HEK293 (cell line): ENCODE measurements around the gene USP1.

Experiments used
- CTCF ChIA-PET: fragments of 350-600 bp; formaldehyde crosslinking; extraction: SDS; loops from one replicate; lab custom pipeline; 2021; ENCODE audit warnings: antibody characterized with exemption; lab: Yijun Ruan, JAX
- POLR2A ChIA-PET: fragments of 300-600 bp; formaldehyde crosslinking; extraction: SDS; loops from one replicate; lab custom pipeline; 2020; ENCODE audit warnings: antibody characterized with exemption, inconsistent platforms; lab: Yijun Ruan, JAX
- H3K27ac ChIP-seq: fragments of 200-500 bp; sonication (Bioruptor generic); 2 replicates; pipeline ENCODE4 v1.5.1; 2014; ENCODE audit warnings: low read depth, low read length, control low read depth, inconsistent platforms; ENCODE audit errors: extremely low read depth
- H3K36me3 ChIP-seq, 2 experiments: fragments of 200-500 bp in 1 of 2; sonication (Bioruptor generic) in 1 of 2; 1 replicate in 1 of 2; 2 replicates in 1 of 2; pipeline ENCODE4 v1.5.1; 2014 to 2017; ENCODE audit warnings: inconsistent platforms in 2 of 2, low read length in 2 of 2; ENCODE audit not compliant: control insufficient read depth in 2 of 2, insufficient read depth in 1 of 2
- H3K4me1 ChIP-seq: fragments of 200-500 bp; sonication (Bioruptor generic); 2 replicates; pipeline ENCODE4 v1.5.1; 2014; ENCODE audit warnings: mild to moderate bottlenecking, low read length, inconsistent platforms; ENCODE audit not compliant: control insufficient read depth, insufficient read depth
- H3K4me3 ChIP-seq: 2 replicates; pipeline ENCODE4 v1.5.1; 2011; ENCODE audit warnings: low read depth, mild to moderate bottlenecking, control low read depth, low read length, moderate library complexity
- H3K9me3 ChIP-seq: fragments of 200-500 bp; sonication (Bioruptor generic); 2 replicates; pipeline ENCODE4 v1.5.1; 2014; ENCODE audit warnings: low read depth, low read length, inconsistent platforms; ENCODE audit not compliant: control insufficient read depth, insufficient read depth
- GLIS2 ChIP-seq: fragments of 450-650 bp; formaldehyde crosslinking; IDR thresholded peaks from 2 replicates; pipeline ENCODE4 v1.5.1; 2016; ENCODE audit warnings: missing biosample characterization, missing genetic modification characterization
- HOXC10 ChIP-seq: sonication (generic); formaldehyde crosslinking; IDR thresholded peaks from 2 replicates; pipeline ENCODE4 v1.8.1; 2023; ENCODE audit warnings: mild to moderate bottlenecking, missing genetic modification reagents
- KLF9 ChIP-seq: fragments of 450-650 bp; formaldehyde crosslinking; IDR thresholded peaks from 2 replicates; pipeline ENCODE4 v1.5.1; 2016; ENCODE audit warnings: missing biosample characterization, missing genetic modification characterization, low read depth
- PRDM1 ChIP-seq: fragments of 450-650 bp; formaldehyde crosslinking; IDR thresholded peaks from 2 replicates; pipeline ENCODE4; 2016; ENCODE audit warnings: missing biosample characterization, missing genetic modification characterization
- SALL2 ChIP-seq: fragments of 450-650 bp; formaldehyde crosslinking; IDR thresholded peaks from 2 replicates; pipeline ENCODE4 v1.5.0; 2017; ENCODE audit warnings: missing biosample characterization, mild to moderate bottlenecking, missing genetic modification characterization, borderline replicate concordance
- SETDB1 ChIP-seq: IDR thresholded peaks from one replicate; pipeline ENCODE4 v1.6.1; 2017; ENCODE audit warnings: mild to moderate bottlenecking, low read length, moderate library complexity, mixed read lengths; ENCODE audit not compliant: insufficient read length
- SP7 ChIP-seq: fragments of 450-650 bp; formaldehyde crosslinking; IDR thresholded peaks from 2 replicates; pipeline ENCODE4 v1.5.1; 2016; ENCODE audit warnings: missing biosample characterization, missing genetic modification characterization
- ZEB2 ChIP-seq: fragments of 450-650 bp; formaldehyde crosslinking; IDR thresholded peaks from 2 replicates; pipeline ENCODE4 v1.5.1; 2016; ENCODE audit warnings: missing biosample characterization, missing genetic modification characterization
- ZNF184 ChIP-seq: fragments of 450-650 bp; IDR thresholded peaks from 2 replicates; pipeline ENCODE4 v1.5.1; 2018; ENCODE audit warnings: missing biosample characterization, mild to moderate bottlenecking, missing genetic modification characterization
- ZNF214 ChIP-seq: fragments of 450-650 bp; formaldehyde crosslinking; IDR thresholded peaks from 2 replicates; pipeline ENCODE4 v1.5.1; 2017; ENCODE audit warnings: missing biosample characterization, mild to moderate bottlenecking, missing genetic modification characterization, borderline replicate concordance
- ZNF24 ChIP-seq: fragments of 450-650 bp; formaldehyde crosslinking; IDR thresholded peaks from 2 replicates; pipeline ENCODE4 v1.5.1; 2016; ENCODE audit warnings: missing biosample characterization, missing genetic modification characterization
- ZNF341 ChIP-seq: fragments of 450-650 bp; formaldehyde crosslinking; IDR thresholded peaks from 2 replicates; pipeline ENCODE4; 2016; ENCODE audit warnings: low read depth, missing biosample characterization, missing genetic modification characterization
- ZNF391 ChIP-seq: fragments of 450-650 bp; formaldehyde crosslinking; IDR thresholded peaks from 2 replicates; pipeline ENCODE4 v1.5.1; 2016; ENCODE audit warnings: low read depth, missing biosample characterization, missing genetic modification characterization, borderline replicate concordance
- ZNF558 ChIP-seq: fragments of 450-650 bp; formaldehyde crosslinking; IDR thresholded peaks from 2 replicates; pipeline ENCODE4 v1.5.1; 2016; ENCODE audit warnings: missing biosample characterization, missing genetic modification characterization
- ZNF621 ChIP-seq: fragments of 450-650 bp; formaldehyde crosslinking; IDR thresholded peaks from 2 replicates; pipeline ENCODE4 v1.5.1; 2017; ENCODE audit warnings: missing biosample characterization, missing genetic modification characterization
- ZNF629 ChIP-seq: fragments of 450-650 bp; formaldehyde crosslinking; IDR thresholded peaks from 2 replicates; pipeline ENCODE4 v1.5.1; 2017; ENCODE audit warnings: missing biosample characterization, missing genetic modification characterization
- ZNF785 ChIP-seq: fragments of 450-650 bp; formaldehyde crosslinking; IDR thresholded peaks from 2 replicates; pipeline ENCODE4 v1.5.1; 2016; ENCODE audit warnings: missing biosample characterization, missing genetic modification characterization
- TF ChIP-seq, protein P1 (sequence below): fragments of 450-650 bp; formaldehyde crosslinking; IDR thresholded peaks from 2 replicates; pipeline ENCODE4 v1.5.1; 2016; ENCODE audit warnings: missing biosample characterization, missing genetic modification characterization, borderline replicate concordance
- TF ChIP-seq, protein P2 (sequence below): fragments of 450-650 bp; formaldehyde crosslinking; IDR thresholded peaks from 2 replicates; pipeline ENCODE4; 2016; ENCODE audit warnings: missing biosample characterization, missing genetic modification characterization
- TF ChIP-seq, protein P3 (sequence below): fragments of 450-650 bp; formaldehyde crosslinking; IDR thresholded peaks from 2 replicates; pipeline ENCODE4 v1.5.1; 2016; ENCODE audit warnings: missing biosample characterization, missing genetic modification characterization
- TF ChIP-seq, protein P4 (sequence below): fragments of 450-650 bp; formaldehyde crosslinking; IDR thresholded peaks from 2 replicates; pipeline ENCODE4 v1.5.1; 2016; ENCODE audit warnings: missing biosample characterization, missing genetic modification characterization
- TF ChIP-seq, protein P5 (sequence below): fragments of 450-650 bp; formaldehyde crosslinking; IDR thresholded peaks from 2 replicates; pipeline ENCODE4 v1.5.1; 2017; ENCODE audit warnings: missing biosample characterization, missing genetic modification characterization

Gene USP1, protein sequence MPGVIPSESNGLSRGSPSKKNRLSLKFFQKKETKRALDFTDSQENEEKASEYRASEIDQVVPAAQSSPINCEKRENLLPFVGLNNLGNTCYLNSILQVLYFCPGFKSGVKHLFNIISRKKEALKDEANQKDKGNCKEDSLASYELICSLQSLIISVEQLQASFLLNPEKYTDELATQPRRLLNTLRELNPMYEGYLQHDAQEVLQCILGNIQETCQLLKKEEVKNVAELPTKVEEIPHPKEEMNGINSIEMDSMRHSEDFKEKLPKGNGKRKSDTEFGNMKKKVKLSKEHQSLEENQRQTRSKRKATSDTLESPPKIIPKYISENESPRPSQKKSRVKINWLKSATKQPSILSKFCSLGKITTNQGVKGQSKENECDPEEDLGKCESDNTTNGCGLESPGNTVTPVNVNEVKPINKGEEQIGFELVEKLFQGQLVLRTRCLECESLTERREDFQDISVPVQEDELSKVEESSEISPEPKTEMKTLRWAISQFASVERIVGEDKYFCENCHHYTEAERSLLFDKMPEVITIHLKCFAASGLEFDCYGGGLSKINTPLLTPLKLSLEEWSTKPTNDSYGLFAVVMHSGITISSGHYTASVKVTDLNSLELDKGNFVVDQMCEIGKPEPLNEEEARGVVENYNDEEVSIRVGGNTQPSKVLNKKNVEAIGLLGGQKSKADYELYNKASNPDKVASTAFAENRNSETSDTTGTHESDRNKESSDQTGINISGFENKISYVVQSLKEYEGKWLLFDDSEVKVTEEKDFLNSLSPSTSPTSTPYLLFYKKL

DNA sequence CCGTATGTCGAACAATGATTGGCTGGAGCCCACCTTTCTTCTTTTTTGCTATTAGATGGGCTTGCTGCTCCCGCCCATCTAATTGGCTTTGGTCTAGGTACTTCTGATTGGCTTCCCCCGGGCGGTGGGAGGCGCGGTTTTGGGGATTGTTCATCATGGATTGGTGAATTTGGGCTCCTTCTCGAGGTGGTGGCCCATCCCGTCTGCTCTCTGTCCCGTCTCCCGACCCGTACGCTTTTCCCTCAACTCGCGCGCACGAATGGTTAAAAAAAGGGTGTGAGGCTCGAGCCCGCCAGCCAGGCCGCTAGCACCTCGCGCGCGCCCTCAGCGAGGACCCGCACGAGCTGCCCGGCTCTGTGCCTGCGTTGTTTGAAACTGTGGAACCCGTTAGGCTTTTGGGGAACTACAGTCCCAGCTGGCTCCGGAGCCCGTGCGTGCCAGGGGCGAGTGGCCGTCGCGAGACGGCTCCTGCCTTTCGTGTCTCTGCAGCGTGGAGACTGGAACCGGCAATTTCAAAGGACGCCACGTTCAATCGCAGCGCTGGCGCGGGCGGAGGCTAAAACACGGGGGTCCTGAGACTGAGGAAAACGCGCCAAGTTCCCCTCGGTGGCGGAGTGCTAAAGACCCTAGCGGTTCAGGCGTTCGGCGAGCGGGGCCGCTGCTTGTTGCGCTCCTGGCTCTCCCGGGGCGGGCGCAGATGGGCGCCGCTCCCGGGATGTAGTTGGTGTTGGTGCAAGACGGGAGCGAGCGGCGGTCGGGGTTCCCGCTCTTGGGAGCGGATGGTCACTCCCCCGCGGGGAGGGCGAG, at the start of gene USP1:
TSS of gene USP1 (plus strand) at position 584 of the 807 bp plus-strand sequence. CDS start 2,819 bp downstream, outside the sequence.
- POLR2A ChIA-PET, result interaction anchor here (0.5 to 2.5 kb wide), 6 partner anchors 12 to 261 kb away, joined by 3 to 11 read pairs (median 4); no protein-coding TSS in a partner anchor
- Histone ChIP-seq H3K4me1 (no peaks in the 10 kb centered on the region), H3K27ac (peak within 1 kb of the TSS; percentile 98), H3K9me3 (no peaks in the 10 kb centered on the region), H3K36me3 (peaks cover 3 to 11% of the 10 kb centered on the region in 2 experiments; a peak in 2 of 3 replicates), H3K4me3 (peak within 1 kb of the TSS; percentile 98)
- CTCF ChIA-PET, result interaction anchor here (0.5 to 1.8 kb wide), 4 partner anchors 45 to 310 kb away, joined by 3 to 9 read pairs (median 3); no protein-coding TSS in a partner anchor
- TF ChIP-seq GLIS2 (tag by site-specific recombination) (peak; percentile 76; the same call in 1 of the 2 replicates), ZNF214 (tag by site-specific recombination) (no peak), SP7 (tag by site-specific recombination) (peak; percentile 87), SETDB1 (peak; percentile 85), ZNF558 (tag by site-specific recombination) (peak; percentile 67; the same call in 1 of the 2 replicates), HOXC10 (CRISPR knock-in tag) (no peak), ZNF621 (tag by site-specific recombination) (no peak), PRDM1 (tag by site-specific recombination) (no peak; the same call in 1 of the 2 replicates), ZNF184 (peak; percentile 23; the same call in 1 of the 2 replicates), SALL2 (no peak), ZNF341 (peak; percentile 99), KLF9 (peak; percentile 73; the same call in 1 of the 2 replicates), ZNF24 (tag by site-specific recombination) (peak; percentile 80; the same call in 1 of the 2 replicates), ZNF391 (tag by site-specific recombination) (peak; percentile 65; the same call in 1 of the 2 replicates), ZEB2 (tag by site-specific recombination) (peak; percentile 89), ZNF785 (tag by site-specific recombination) (0 out of 2 replicates have a peak, but pooled peaks have one; percentile 71), ZNF629 (tag by site-specific recombination) (peak; percentile 81)
- TF ChIP-seq, protein P1, sequence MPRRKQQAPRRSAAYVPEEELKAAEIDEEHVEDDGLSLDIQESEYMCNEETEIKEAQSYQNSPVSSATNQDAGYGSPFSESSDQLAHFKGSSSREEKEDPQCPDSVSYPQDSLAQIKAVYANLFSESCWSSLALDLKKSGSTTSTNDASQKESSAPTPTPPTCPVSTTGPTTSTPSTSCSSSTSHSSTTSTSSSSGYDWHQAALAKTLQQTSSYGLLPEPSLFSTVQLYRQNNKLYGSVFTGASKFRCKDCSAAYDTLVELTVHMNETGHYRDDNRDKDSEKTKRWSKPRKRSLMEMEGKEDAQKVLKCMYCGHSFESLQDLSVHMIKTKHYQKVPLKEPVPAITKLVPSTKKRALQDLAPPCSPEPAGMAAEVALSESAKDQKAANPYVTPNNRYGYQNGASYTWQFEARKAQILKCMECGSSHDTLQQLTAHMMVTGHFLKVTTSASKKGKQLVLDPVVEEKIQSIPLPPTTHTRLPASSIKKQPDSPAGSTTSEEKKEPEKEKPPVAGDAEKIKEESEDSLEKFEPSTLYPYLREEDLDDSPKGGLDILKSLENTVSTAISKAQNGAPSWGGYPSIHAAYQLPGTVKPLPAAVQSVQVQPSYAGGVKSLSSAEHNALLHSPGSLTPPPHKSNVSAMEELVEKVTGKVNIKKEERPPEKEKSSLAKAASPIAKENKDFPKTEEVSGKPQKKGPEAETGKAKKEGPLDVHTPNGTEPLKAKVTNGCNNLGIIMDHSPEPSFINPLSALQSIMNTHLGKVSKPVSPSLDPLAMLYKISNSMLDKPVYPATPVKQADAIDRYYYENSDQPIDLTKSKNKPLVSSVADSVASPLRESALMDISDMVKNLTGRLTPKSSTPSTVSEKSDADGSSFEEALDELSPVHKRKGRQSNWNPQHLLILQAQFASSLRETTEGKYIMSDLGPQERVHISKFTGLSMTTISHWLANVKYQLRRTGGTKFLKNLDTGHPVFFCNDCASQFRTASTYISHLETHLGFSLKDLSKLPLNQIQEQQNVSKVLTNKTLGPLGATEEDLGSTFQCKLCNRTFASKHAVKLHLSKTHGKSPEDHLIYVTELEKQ (tag by site-specific recombination), result no peak
- TF ChIP-seq, protein P2, sequence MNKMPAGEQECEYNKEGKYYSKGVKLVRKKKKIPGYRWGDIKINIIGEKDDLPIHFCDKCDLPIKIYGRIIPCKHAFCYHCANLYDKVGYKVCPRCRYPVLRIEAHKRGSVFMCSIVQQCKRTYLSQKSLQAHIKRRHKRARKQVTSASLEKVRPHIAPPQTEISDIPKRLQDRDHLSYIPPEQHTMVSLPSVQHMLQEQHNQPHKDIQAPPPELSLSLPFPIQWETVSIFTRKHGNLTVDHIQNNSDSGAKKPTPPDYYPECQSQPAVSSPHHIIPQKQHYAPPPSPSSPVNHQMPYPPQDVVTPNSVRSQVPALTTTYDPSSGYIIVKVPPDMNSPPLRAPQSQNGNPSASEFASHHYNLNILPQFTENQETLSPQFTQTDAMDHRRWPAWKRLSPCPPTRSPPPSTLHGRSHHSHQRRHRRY (tag by site-specific recombination), result no peak
- TF ChIP-seq, protein P3, sequence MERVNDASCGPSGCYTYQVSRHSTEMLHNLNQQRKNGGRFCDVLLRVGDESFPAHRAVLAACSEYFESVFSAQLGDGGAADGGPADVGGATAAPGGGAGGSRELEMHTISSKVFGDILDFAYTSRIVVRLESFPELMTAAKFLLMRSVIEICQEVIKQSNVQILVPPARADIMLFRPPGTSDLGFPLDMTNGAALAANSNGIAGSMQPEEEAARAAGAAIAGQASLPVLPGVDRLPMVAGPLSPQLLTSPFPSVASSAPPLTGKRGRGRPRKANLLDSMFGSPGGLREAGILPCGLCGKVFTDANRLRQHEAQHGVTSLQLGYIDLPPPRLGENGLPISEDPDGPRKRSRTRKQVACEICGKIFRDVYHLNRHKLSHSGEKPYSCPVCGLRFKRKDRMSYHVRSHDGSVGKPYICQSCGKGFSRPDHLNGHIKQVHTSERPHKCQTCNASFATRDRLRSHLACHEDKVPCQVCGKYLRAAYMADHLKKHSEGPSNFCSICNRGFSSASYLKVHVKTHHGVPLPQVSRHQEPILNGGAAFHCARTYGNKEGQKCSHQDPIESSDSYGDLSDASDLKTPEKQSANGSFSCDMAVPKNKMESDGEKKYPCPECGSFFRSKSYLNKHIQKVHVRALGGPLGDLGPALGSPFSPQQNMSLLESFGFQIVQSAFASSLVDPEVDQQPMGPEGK (tag by site-specific recombination), result peak; percentile 57; the same call in 1 of the 2 replicates
- TF ChIP-seq, protein P4, sequence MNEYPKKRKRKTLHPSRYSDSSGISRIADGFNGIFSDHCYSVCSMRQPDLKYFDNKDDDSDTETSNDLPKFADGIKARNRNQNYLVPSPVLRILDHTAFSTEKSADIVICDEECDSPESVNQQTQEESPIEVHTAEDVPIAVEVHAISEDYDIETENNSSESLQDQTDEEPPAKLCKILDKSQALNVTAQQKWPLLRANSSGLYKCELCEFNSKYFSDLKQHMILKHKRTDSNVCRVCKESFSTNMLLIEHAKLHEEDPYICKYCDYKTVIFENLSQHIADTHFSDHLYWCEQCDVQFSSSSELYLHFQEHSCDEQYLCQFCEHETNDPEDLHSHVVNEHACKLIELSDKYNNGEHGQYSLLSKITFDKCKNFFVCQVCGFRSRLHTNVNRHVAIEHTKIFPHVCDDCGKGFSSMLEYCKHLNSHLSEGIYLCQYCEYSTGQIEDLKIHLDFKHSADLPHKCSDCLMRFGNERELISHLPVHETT (tag by site-specific recombination), result peak; percentile 84
- TF ChIP-seq, protein P5, sequence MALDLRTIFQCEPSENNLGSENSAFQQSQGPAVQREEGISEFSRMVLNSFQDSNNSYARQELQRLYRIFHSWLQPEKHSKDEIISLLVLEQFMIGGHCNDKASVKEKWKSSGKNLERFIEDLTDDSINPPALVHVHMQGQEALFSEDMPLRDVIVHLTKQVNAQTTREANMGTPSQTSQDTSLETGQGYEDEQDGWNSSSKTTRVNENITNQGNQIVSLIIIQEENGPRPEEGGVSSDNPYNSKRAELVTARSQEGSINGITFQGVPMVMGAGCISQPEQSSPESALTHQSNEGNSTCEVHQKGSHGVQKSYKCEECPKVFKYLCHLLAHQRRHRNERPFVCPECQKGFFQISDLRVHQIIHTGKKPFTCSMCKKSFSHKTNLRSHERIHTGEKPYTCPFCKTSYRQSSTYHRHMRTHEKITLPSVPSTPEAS, result no peak
